Activated T-helper 17 cell treated with anti-CD3 and anti-CD28 coated beads, Interleukin-2, amount 50 U/mL, for 72 hours (primary cell): ENCODE measurements around the gene MAMDC2. TPM values are rescaled to one million over a fixed set of nuclear protein-coding genes. Genes with fewer than 3 reads are reported as not detected.
A peak's percentile ranks its signal among the peaks of the same experiment; 100 is the strongest.

ENCODE experiments used
- ATAC-seq: fragments of 150-1000 bp; cut with Tn5 transposase; replicated peaks from 2 replicates; pipeline ENCODE4 v1.10.0; 2021; ENCODE audit warnings: mild to moderate bottlenecking, moderate library complexity
- H3K27ac Mint-ChIP-seq: one replicate; pipeline ENCODE4 v1.8.0; 2022; ENCODE audit warnings: mixed read lengths
- H3K27me3 Mint-ChIP-seq: one replicate; pipeline ENCODE4 v1.8.0; 2022; ENCODE audit warnings: mixed read lengths
- H3K36me3 Mint-ChIP-seq: one replicate; pipeline ENCODE4 v1.8.0; 2022; ENCODE audit warnings: low read depth, mild to moderate bottlenecking, mixed read lengths
- H3K4me1 Mint-ChIP-seq: one replicate; pipeline ENCODE4 v1.8.0; 2022; ENCODE audit warnings: mixed read lengths
- H3K4me3 Mint-ChIP-seq: one replicate; pipeline ENCODE4 v1.8.0; 2022; ENCODE audit warnings: mild to moderate bottlenecking, mixed read lengths
- H3K9me3 Mint-ChIP-seq: one replicate; pipeline ENCODE4 v1.8.0; 2022; ENCODE audit warnings: mixed read lengths
- total RNA-seq, 2 donors: library from RNA; stranded (reverse); gene quantifications; one replicate each; pipeline ENCODE4 v1.2.3, GENCODE V29; 2022

The MAMDC2 gene
- total RNA-seq, 2 donors from 2014 or later = not detected

DNA sequence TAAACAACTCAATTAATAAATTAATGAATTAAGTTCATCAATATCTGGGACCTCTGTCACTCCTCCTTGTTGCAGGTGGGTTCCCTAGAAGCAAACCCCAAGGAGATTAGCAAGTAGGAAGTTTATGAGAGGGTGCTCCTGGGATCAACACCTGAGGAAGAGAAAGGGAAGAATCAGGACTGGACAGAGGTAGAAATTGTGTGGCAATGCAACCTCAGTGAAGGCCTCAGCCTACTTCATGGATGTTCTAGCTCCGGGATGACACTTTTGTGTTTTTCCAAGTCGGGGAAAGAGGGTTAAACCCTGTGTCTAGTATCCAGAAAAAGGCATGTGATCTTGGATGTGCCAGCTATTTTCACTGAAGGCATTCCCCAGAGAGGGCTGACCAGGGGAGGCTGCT, 23.2 kb downstream of the MAMDC2 start:
- H3K4me1 Mint-ChIP-seq = no peaks in the 10 kb centered on the region
- H3K27ac Mint-ChIP-seq = no peak overlapping the region
- peaks cover 31% of the 10 kb centered on the region for H3K27me3 Mint-ChIP-seq
- no peaks in the 10 kb centered on the region for H3K9me3 Mint-ChIP-seq
- no peaks in the 10 kb centered on the region for H3K36me3 Mint-ChIP-seq
- H3K4me3 Mint-ChIP-seq = no peak overlapping the region
- no peak for ATAC-seq

DNA sequence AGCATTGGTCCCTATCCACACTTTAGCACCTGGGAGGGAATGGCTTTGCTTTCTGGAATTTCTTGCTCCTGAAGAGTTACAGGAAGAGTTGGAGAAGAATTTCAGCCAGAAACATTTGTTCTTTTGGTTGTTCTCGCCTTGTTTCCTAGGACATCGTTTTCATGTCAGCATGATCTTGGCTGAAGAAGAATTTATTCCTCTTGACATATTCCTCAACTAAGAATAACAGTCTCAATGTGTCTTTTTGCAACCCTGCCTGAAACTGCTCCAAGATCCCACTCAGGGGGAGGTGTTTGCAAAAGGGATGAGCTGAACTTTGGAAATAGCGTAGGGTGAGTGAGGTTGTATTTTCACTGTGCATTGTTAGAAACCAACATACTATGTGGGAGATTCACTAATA, 26.1 kb downstream of the MAMDC2 start:
- no peaks in the 10 kb centered on the region for H3K36me3 Mint-ChIP-seq
- ATAC-seq = no peak
- no peaks in the 10 kb centered on the region for H3K4me1 Mint-ChIP-seq
- H3K27ac Mint-ChIP-seq = no peak overlapping the region
- H3K27me3 Mint-ChIP-seq = peaks cover 21% of the 10 kb centered on the region
- H3K9me3 Mint-ChIP-seq = no peaks in the 10 kb centered on the region
- H3K4me3 Mint-ChIP-seq = no peak overlapping the region

DNA sequence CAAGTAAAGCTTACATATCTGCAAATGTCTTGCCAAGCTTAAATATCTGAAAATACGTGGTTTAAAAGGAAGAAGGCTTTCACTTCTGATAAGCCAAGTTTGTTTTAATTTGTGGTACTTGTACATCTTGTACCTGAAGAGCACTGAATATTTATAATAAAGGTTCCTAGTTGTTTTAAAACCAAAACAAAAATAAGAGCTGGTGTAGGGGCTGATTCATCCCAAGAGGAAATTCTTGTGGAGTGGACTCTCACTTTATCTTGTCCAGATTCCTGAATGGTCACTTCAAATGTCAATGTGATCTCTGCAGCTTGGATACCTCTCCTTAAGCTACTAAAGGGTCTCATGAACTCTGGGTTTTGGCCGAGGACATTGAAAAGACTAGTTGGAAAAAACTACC, 29.5 kb downstream of the MAMDC2 start:
- no peak for ATAC-seq
- Mint-ChIP-seq H3K4me1 (no peaks in the 10 kb centered on the region), H3K36me3 (no peaks in the 10 kb centered on the region), H3K4me3 (no peak overlapping the region), H3K27me3 (no peaks in the 10 kb centered on the region), H3K9me3 (no peaks in the 10 kb centered on the region), H3K27ac (no peak overlapping the region)

DNA sequence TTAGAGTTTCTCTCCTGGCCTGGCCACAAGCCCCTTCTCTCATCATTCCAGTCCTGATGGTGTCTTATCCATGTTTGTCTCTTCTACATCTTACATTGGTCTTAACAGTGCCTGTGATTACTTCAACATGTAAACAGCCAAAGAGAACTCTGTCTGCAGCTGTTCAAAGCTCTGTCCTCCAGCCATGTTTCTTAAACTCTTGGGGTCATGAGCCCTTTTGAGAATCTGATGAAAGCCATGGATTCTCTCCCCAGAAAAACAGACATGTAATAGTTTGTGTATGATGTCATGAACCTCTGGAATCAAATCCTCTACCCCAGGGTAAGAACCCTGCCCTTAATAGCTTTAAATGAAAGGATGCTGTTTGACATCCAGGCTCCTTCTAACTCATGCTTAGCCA, 30.1 kb downstream of the MAMDC2 start:
- no peak for ATAC-seq
- no peak overlapping the region for H3K4me3 Mint-ChIP-seq
- no peaks in the 10 kb centered on the region for H3K27me3 Mint-ChIP-seq
- no peak overlapping the region for H3K27ac Mint-ChIP-seq
- H3K36me3 Mint-ChIP-seq = no peaks in the 10 kb centered on the region
- H3K9me3 Mint-ChIP-seq = no peaks in the 10 kb centered on the region
- no peaks in the 10 kb centered on the region for H3K4me1 Mint-ChIP-seq

DNA sequence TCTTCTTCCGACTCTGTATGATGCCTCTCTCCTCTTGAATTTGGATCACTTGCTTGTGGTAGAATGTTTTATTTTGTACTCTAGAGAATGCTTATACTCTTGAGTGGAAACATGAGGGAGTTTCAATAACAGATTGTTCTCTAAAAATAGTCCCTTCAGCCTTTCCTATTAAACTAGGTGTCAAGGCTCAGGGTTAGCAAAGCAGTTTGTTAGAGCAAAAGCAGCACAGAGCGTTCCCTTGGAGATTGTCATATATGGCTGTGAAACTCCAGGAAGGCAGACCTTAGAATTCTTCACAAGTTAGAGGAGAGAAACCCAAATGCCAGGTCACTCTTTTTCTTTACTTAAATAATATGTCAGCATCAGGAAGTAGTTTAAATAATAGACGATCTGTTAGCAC, 33.0 kb downstream of the MAMDC2 start:
- Mint-ChIP-seq H3K9me3 (no peaks in the 10 kb centered on the region), H3K27me3 (peaks cover 5% of the 10 kb centered on the region)

DNA sequence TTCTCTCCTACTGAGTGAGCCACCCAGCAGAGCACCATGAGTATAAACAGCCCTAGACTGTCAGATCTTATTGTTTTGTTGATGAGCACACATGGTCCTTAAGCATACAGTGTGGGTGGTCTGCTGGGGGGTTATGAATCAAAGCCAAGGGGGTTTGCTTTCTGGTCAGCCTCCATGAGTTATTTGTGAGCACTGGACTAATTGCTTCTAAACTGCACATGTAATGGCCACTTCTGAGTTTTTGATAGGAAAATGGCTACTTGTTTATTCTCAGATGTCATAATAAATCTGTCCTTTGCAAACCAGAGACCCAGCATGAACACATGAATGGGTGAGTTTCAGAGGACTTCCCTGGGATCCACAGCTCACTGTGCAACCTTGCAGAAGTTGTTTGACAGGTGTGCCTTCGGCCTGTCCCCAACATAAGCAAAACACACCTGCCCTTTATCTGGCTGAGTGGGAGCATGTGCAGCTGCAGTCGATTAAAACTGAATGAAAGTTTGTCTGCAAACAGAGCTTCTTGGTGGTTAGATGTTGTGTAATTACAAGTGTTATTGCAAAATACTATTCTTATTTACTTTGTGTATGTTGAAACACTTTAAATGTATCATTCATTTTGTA, 35.9 kb downstream of the MAMDC2 start:
- ATAC-seq = no peak
- no peak overlapping the region for H3K27ac Mint-ChIP-seq
- H3K27me3 Mint-ChIP-seq = peaks cover 5% of the 10 kb centered on the region
- H3K36me3 Mint-ChIP-seq = no peaks in the 10 kb centered on the region
- H3K9me3 Mint-ChIP-seq = no peaks in the 10 kb centered on the region
- H3K4me3 Mint-ChIP-seq = no peak overlapping the region
- H3K4me1 Mint-ChIP-seq = peaks cover 6% of the 10 kb centered on the region

More for the DNA sequence above, 33.0 kb downstream of the MAMDC2 start:
- Mint-ChIP-seq H3K4me1 (peaks cover 6% of the 10 kb centered on the region), H3K4me3 (no peak overlapping the region), H3K27ac (no peak overlapping the region), H3K36me3 (no peaks in the 10 kb centered on the region)
- ATAC-seq = no peak

DNA sequence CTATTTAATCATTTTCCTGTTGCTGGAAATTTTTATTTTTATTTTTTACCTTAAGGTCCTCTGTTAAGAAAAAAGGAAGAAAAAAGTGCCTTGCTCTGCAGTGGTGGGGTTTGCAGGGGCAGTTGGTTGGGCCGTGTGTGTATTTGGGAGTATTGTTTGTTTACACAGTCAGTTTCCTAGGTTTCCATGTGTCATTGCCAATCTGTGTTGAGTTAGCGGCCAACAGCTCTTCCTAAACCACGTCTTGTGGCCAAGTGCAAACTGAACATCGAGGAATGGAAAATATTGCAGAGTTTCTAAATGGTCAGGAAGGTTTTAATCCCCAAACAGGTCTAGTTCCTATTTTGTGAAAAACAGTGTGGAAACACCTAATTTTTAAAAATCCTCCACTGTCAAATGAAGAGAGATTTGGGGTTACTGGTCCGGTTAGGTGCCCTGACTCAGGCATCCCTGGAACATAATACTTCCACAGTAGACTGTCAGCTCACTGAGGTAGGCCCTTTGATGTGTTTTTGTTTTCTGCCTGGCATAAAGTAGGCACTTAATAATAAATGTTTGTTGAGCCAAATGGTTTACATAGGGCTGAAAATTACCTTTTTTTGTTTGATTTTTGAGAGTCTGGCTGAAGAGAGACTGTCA, 37.0 kb downstream of the MAMDC2 start:
- H3K9me3 Mint-ChIP-seq = no peaks in the 10 kb centered on the region
- ATAC-seq = peak; percentile 45
- peaks cover 6% of the 10 kb centered on the region for H3K4me1 Mint-ChIP-seq
- H3K4me3 Mint-ChIP-seq = no peak overlapping the region
- H3K27ac Mint-ChIP-seq = peak overlapping the region; percentile 12
- H3K27me3 Mint-ChIP-seq = peaks cover 5% of the 10 kb centered on the region
- H3K36me3 Mint-ChIP-seq = no peaks in the 10 kb centered on the region

DNA sequence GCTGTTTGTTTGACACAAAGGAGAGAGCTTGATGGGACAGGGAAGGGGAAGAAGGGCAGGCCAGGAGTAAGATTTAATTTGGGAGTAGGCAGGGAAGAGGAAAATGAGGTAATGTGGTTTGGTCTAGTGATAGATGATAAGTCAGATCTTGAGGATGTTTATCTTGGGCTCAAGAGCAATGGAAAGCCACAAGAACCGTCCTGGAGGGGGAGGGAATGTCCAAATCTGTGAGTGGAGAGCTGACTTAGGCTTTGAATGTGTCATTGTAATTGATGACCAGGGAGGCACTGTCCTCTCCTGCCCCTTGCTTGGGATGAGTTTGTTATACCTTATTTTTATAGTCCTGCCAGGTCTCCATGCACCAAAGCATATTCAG, 37.5 kb downstream of the MAMDC2 start:
- H3K27ac Mint-ChIP-seq = peak overlapping the region; percentile 12
- peaks cover 5% of the 10 kb centered on the region for H3K27me3 Mint-ChIP-seq
- no peaks in the 10 kb centered on the region for H3K36me3 Mint-ChIP-seq
- ATAC-seq = peak; percentile 56
- peaks cover 6% of the 10 kb centered on the region for H3K4me1 Mint-ChIP-seq
- H3K4me3 Mint-ChIP-seq = no peak overlapping the region
- H3K9me3 Mint-ChIP-seq = no peaks in the 10 kb centered on the region

DNA sequence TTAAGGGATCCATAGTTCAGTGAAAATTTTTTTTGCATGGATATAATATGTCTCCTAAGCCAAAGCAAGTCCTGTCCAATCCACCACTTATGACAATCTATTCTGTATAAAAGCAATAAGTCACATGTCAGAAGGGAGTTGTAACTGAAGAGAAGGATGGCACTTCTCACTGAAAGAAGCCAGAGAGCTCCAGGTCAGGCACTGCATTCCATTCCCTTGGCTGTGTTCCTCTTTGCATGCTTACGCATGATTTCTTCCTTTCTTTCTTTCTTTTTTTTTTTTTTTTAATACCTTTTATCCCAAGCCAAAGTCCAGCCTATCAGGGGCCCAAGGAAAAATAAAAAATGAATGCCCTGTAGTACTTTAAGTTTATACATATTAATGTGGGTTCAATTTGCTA, 39.8 kb downstream of the MAMDC2 start:
- no peaks in the 10 kb centered on the region for H3K36me3 Mint-ChIP-seq
- peaks cover 5% of the 10 kb centered on the region for H3K27me3 Mint-ChIP-seq
- no peaks in the 10 kb centered on the region for H3K9me3 Mint-ChIP-seq
- no peak overlapping the region for H3K4me3 Mint-ChIP-seq
- peaks cover 6% of the 10 kb centered on the region for H3K4me1 Mint-ChIP-seq
- no peak for ATAC-seq
- no peak overlapping the region for H3K27ac Mint-ChIP-seq

DNA sequence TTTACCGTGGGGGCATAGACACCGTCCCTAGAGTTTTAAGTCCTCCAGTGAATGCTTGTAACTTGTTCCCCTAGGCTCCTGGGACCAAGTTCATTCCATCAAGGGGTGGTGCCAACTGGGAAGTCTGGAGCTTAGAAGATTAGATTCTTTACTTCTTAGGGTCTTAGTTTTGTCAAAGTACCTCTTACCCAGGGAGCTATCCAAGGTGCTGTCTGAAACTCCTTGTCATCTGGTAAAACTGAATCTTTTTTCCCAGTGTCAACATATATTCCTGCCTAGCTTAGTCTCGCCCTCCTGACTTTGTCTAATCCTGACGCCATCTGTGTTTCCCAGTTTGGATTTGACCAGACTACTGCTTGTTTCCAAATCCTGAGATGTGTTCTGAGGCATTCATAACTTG, 41.6 kb downstream of the MAMDC2 start:
- no peak overlapping the region for H3K27ac Mint-ChIP-seq
- no peak for ATAC-seq
- no peak overlapping the region for H3K4me3 Mint-ChIP-seq
- H3K36me3 Mint-ChIP-seq = no peaks in the 10 kb centered on the region
- H3K27me3 Mint-ChIP-seq = peaks cover 5% of the 10 kb centered on the region
- H3K4me1 Mint-ChIP-seq = peaks cover 6% of the 10 kb centered on the region
- H3K9me3 Mint-ChIP-seq = no peaks in the 10 kb centered on the region

DNA sequence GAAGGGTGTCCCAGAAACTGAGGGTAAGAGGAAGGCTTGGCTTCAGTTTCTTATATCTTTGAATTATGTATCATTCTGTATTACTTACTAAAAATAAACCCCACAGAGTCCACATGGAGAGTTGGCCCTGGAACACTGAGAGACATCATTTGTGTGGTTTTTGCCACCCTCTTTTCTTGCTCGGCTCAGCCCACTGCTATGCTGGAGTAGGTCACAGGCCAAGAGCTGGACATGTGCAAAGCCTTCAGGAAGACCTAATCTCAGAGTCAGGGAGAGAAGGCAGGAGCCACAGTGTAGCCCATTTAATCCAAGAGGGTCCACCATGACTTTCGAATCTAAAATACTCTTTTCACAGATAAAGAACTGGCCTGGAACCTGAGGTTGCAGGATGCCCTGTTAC, 47.5 kb downstream of the MAMDC2 start:
- H3K27me3 Mint-ChIP-seq = no peaks in the 10 kb centered on the region
- no peak for ATAC-seq
- no peaks in the 10 kb centered on the region for H3K36me3 Mint-ChIP-seq
- no peaks in the 10 kb centered on the region for H3K4me1 Mint-ChIP-seq
- no peak overlapping the region for H3K4me3 Mint-ChIP-seq
- no peaks in the 10 kb centered on the region for H3K9me3 Mint-ChIP-seq
- H3K27ac Mint-ChIP-seq = no peak overlapping the region

DNA sequence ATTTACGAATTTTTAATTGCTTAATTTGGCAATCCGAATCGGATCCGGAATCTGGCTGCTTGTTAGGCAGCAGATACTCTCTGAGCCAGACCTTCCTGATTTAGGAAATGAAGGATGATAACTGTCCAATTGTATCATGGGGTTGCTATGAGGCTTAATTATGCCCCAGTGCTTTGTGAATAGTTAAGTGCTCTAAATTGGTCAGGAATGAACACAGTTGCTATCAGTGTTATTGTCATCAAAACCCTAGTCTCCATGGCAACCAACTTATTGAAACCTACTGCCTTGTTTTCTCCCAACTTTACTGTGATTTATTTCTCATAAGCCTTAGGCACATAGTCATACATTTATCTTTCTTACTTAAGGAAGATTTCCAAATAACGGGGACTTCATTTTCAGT, 47.9 kb downstream of the MAMDC2 start:
- no peak for ATAC-seq
- H3K4me1 Mint-ChIP-seq = no peaks in the 10 kb centered on the region
- H3K36me3 Mint-ChIP-seq = no peaks in the 10 kb centered on the region
- no peak overlapping the region for H3K4me3 Mint-ChIP-seq
- H3K27ac Mint-ChIP-seq = no peak overlapping the region
- peaks cover 2% of the 10 kb centered on the region for H3K27me3 Mint-ChIP-seq
- no peaks in the 10 kb centered on the region for H3K9me3 Mint-ChIP-seq

DNA sequence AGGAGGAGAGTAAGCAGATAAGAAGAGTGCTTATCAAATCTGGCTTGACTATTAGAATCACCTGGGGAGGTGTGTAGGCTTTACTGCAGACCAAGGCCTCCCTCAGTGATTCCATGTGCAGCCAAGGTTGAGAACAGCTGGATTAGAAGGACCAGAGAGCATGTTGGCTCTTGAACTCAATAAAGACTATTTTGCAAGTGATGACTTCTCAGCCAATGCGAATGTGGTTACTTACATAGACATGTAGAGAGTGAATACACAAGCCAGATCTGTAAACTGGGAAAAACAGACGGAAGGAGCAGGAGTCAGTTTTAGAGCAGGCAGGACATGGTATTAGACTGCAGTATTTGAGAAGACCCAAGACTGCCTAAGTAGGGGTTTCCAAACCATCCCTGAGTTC, 48.5 kb downstream of the MAMDC2 start:
- no peaks in the 10 kb centered on the region for H3K36me3 Mint-ChIP-seq
- no peak for ATAC-seq

DNA sequence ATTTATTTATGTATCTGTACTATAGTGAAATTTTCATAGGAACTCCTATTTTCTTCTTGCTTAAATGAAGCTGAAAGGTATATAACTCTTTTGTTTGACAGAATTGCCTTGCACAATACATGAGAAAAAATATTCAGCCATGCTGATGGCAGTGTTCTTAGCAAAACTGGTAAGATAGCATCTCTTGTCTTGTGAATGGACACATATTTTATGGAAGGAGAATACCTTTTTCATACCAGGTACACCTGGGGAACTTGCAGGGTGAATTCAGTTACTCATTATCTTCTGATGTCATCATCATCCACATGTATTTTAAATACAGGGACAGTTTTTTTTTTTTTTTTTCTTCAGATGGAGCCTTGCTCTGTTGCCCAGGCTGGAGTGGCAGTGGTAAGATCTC, 49.4 kb downstream of the MAMDC2 start:
- H3K36me3 Mint-ChIP-seq = no peaks in the 10 kb centered on the region
- no peak for ATAC-seq
- H3K4me3 Mint-ChIP-seq = no peak overlapping the region
- H3K27me3 Mint-ChIP-seq = peaks cover 4% of the 10 kb centered on the region
- H3K4me1 Mint-ChIP-seq = no peaks in the 10 kb centered on the region
- no peak overlapping the region for H3K27ac Mint-ChIP-seq
- H3K9me3 Mint-ChIP-seq = no peaks in the 10 kb centered on the region

More for the DNA sequence above, 48.5 kb downstream of the MAMDC2 start:
- Mint-ChIP-seq H3K27me3 (peaks cover 4% of the 10 kb centered on the region), H3K27ac (no peak overlapping the region), H3K9me3 (no peaks in the 10 kb centered on the region), H3K4me1 (no peaks in the 10 kb centered on the region), H3K4me3 (no peak overlapping the region)

DNA sequence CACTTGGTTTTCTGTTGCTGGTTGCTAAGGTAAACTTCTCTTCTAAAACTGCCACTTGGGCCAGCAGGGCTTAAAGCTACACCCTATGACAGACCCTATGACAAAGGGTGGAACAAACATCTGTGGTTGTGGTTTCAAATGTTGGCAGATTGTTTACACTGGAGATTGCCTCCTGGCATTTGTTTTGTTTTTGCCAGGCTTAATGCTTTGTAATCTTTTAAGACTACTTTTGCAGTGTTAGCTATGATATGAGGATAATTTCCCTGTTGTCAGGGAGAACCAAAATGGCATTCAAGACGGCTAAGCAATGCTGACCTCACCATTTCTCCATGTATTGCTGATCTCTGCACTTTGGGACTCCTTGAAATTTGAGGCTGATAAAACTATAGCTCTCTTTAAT, 50.3 kb downstream of the MAMDC2 start:
- H3K27me3 Mint-ChIP-seq = peaks cover 4% of the 10 kb centered on the region
- no peaks in the 10 kb centered on the region for H3K9me3 Mint-ChIP-seq
- H3K36me3 Mint-ChIP-seq = no peaks in the 10 kb centered on the region
- no peak overlapping the region for H3K4me3 Mint-ChIP-seq
- peak; percentile 46 for ATAC-seq
- no peak overlapping the region for H3K27ac Mint-ChIP-seq
- H3K4me1 Mint-ChIP-seq = no peaks in the 10 kb centered on the region
